Hematopoietic multipotent progenitor cell (in vitro differentiated cells): ENCODE data around the gene ZNF416. TPM values are rescaled to one million over a fixed set of nuclear protein-coding genes. Genes with fewer than 3 reads are reported as not detected.

Experiments
- DNase-seq, 3 donors: peaks; one replicate each; pipeline ENCODE4 v3.0.0-alpha.2; 2011 to 2015; ENCODE audit warnings: low read depth in 2 of 3, low spot score in 2 of 3
- total RNA-seq: library from RNA; depleted of rRNA; stranded (reverse); fragments of >200 nt; gene quantifications from one replicate; pipeline ENCODE4 v1.2.3, GENCODE V29; 2012

The ZNF416 gene
- 4.6 TPM for total RNA-seq

- peak; percentile 88 to 99 (median 99) for DNase-seq
Measured at GRCh38 chr19:57578487-57579205, at the start of gene ZNF416. Gene ZNF416, minus strand, starts transcription at chr19:57578911. Its CDS starts 207 bp downstream, at chr19:57578704.

- DNase-seq, result no peak
Measured at GRCh38 chr19:57623091-57623490, 44.4 kb upstream of the ZNF416 start.

GRCh38 chr19:57620673-57621348 lies 42.1 kb upstream of the ZNF416 start:
- peak in 1 of 3 donors; percentile 48 for DNase-seq

- peak in 1 of 3 donors; percentile 28 for DNase-seq
Measured at GRCh38 chr19:57615346-57615745, 36.6 kb upstream of the ZNF416 start.

- DNase-seq, result peak; percentile 73 to 96 (median 94)
Measured at GRCh38 chr19:57613941-57614743, 35.4 kb upstream of the ZNF416 start, which contains the start of gene ZNF134. Gene ZNF134, plus strand, starts transcription at chr19:57614242. Its CDS starts 5,227 bp downstream, at chr19:57619469.

- DNase-seq, result no peak
Measured at GRCh38 chr19:57611113-57611512, 32.4 kb upstream of the ZNF416 start.

- DNase-seq, result no peak
Measured at GRCh38 chr19:57606931-57607330, 28.2 kb upstream of the ZNF416 start.

- DNase-seq, result peak; percentile 57 to 95 (median 91)
Measured at GRCh38 chr19:57599761-57600383, 21.2 kb upstream of the ZNF416 start, which contains the start of gene ZNF530. Gene ZNF530, plus strand, starts transcription at chr19:57599885. Its CDS starts 4,461 bp downstream, at chr19:57604346.

- DNase-seq, result no peak
Measured at GRCh38 chr19:57599377-57599760, 20.7 kb upstream of the ZNF416 start.

- DNase-seq, result no peak
Measured at GRCh38 chr19:57587529-57587928, 8.8 kb upstream of the ZNF416 start.

- DNase-seq, result peak; percentile 72 to 99 (median 98)
Measured at GRCh38 chr19:57583521-57584416, 5.1 kb upstream of the ZNF416 start, which contains the start of gene ZIK1. Gene ZIK1, plus strand, starts transcription at chr19:57584145. Its CDS starts 212 bp downstream, at chr19:57584357.

GRCh38 chr19:57583104-57583520 lies 4.4 kb upstream of the ZNF416 start:
- DNase-seq, result no peak

GRCh38 chr19:57576661-57577060 lies 2.0 kb downstream of the ZNF416 start:
- DNase-seq, result no peak

- no peak for DNase-seq
Measured at GRCh38 chr19:57572415-57572947, 6.2 kb downstream of the ZNF416 start.

- DNase-seq, result no peak
Measured at GRCh38 chr19:57570707-57571106, 8.0 kb downstream of the ZNF416 start.

- DNase-seq, result peak in 2 of 3 donors; percentile 45 to 64
Measured at GRCh38 chr19:57566396-57567265, 12.1 kb downstream of the ZNF416 start.

- DNase-seq, result no peak
Measured at GRCh38 chr19:57563547-57563946, 15.2 kb downstream of the ZNF416 start.

- no peak for DNase-seq
Measured at GRCh38 chr19:57560049-57560491, 18.6 kb downstream of the ZNF416 start.
